Heart left ventricle (tissue), 13 donors: ENCODE measurements around the gene XRCC5.

Experiments
- CTCF ChIP-seq, 12 donors: fragments of 200-600 bp; sonication (generic) in 4 of 12; IDR thresholded peaks; one replicate each; pipeline versions ENCODE4 v1.5.0 to v1.8.0; 2018 to 2022; ENCODE audit warnings: antibody characterized with exemption in 12 of 12, mild to moderate bottlenecking in 5 of 12
- POLR2A ChIP-seq, 2 donors: fragments of 450-650 bp; IDR thresholded peaks; one replicate each; pipeline ENCODE4 v1.6.1; 2017; ENCODE audit warnings: antibody characterized with exemption in 2 of 2, mild to moderate bottlenecking in 2 of 2, moderate library complexity in 2 of 2
- donor health status: ischemic (EF 13 %, LVEDD 7.1; RV severe dilation, severe dysfunction).
- donor health status: DM: no; HTN: yes; CAD: no.
- donor health status: DM: no; HTN: no; CAD: no.
- donor health status: ischemic (EF 25% LVEDD 6.9; RV normal size, moderate dysfunction).
- donor health status: ischemic (EF 25% LVEDD 5.7; RV mildly dilated, moderate dysfunction).
- donor health status: ischemic (EF 35%, LVEDD 5.7; RV mildly dilated, moderate dysfunction).
- donor health status: nonischemic (EF 11% LVEDD 7.7; RV severe dilation, severe dysfunction).
- donor health status: DM: yes; HTN: yes; CAD: no.
- donor health status: PGD.
- donor health status: ischemic (EF 29% LVEDD 5.4; RV normal size, mild dysfunction).
- donor health status: nonischemic (EF 23%, LVEDD 6.1; RV moderate dilation, normal function).

- no peak for TF ChIP-seq CTCF (IDR thresholded peaks at IDR 0.05)
- no peak for TF ChIP-seq POLR2A (IDR thresholded peaks at IDR 0.05)
These were observed 37.4 kb downstream of the XRCC5 start for GRCh38 chr2:216146573-216146972.
